Endothelial cell of umbilical vein (primary cell): ENCODE data around the gene CDH23. TPM values are rescaled to one million over a fixed set of nuclear protein-coding genes. Genes with fewer than 3 reads are reported as not detected.

ENCODE experiments used
- BruUV-seq: library from RNA; stranded (reverse); fragments of 400-500 nt; replicated peaks from 2 replicates; lab custom pipeline; 2021; lab: Mats Ljungman, UMichigan
- CTCF ChIA-PET: fragments of 300-600, 350-600 bp; sonication (Branson Sonifier 250); formaldehyde crosslinking; loops from one replicate; lab custom pipeline; 2021; ENCODE audit warnings: antibody characterized with exemption, inconsistent platforms; lab: Charles Lee
- POLR2A ChIA-PET: fragments of 300-600, 350-600 bp; sonication (Branson Sonifier 250); formaldehyde crosslinking; loops from one replicate; lab custom pipeline; 2021; ENCODE audit warnings: antibody characterized with exemption, inconsistent platforms; lab: Charles Lee
- DNase-seq: peaks from one replicate; pipeline ENCODE4 v3.0.0-alpha.2; 2011; ENCODE audit warnings: low read depth, low spot score
- FAIRE-seq: peaks from 2 replicates; lab custom pipeline; 2011; peaks lifted over from hg19 to GRCh38; lab: Jason Lieb, UNC
- H2AFZ ChIP-seq: 2 replicates; pipeline ENCODE4 v1.6.0; 2012; ENCODE audit warnings: low read depth, low read length, control low read depth, inconsistent platforms
- H3K27ac ChIP-seq: 2 replicates; pipeline ENCODE4 v1.5.1; 2011; ENCODE audit warnings: low read depth, mild to moderate bottlenecking, control low read depth, low read length, moderate library complexity; ENCODE audit not compliant: insufficient read depth
- H3K27me3 ChIP-seq, 2 experiments: 2 replicates each; pipeline versions ENCODE4 v1.6.0 to v1.6.1; 2011; ENCODE audit warnings: low read length in 2 of 2, mixed read lengths in 1 of 2; ENCODE audit not compliant: control insufficient read depth in 2 of 2, insufficient read depth in 2 of 2
- H3K36me3 ChIP-seq, 2 experiments: 2 replicates in 1 of 2; 3 replicates in 1 of 2; pipeline ENCODE4 v1.5.1; 2011; ENCODE audit warnings: low read length in 2 of 2, mild to moderate bottlenecking in 1 of 2, moderate library complexity in 1 of 2; ENCODE audit not compliant: control insufficient read depth in 2 of 2, insufficient read depth in 2 of 2; ENCODE audit errors: extremely low read depth in 1 of 2
- H3K4me1 ChIP-seq: 3 replicates; pipeline ENCODE4 v1.5.1; 2011; ENCODE audit warnings: mild to moderate bottlenecking, low read length; ENCODE audit not compliant: control insufficient read depth, insufficient read depth; ENCODE audit errors: extremely low read depth
- H3K4me2 ChIP-seq: 2 replicates; pipeline ENCODE4 v1.6.1; 2011; ENCODE audit warnings: low read length, control low read depth, mixed read lengths; ENCODE audit not compliant: insufficient read depth
- H3K4me3 ChIP-seq, 3 experiments: fragments of 200-600 bp in 1 of 3; sonication (generic), shearing (Covaris generic) in 1 of 3; replicated peaks in 1 of 3; 2 replicates each; pipeline ENCODE4 v1.5.1; 2011 to 2016; ENCODE audit warnings: control low read depth in 3 of 3, low read length in 3 of 3, mild to moderate bottlenecking in 2 of 3, inconsistent platforms in 1 of 3, low read depth in 1 of 3, moderate library complexity in 1 of 3; ENCODE audit not compliant: insufficient read depth in 1 of 3
- H3K79me2 ChIP-seq: 2 replicates; pipeline ENCODE4 v1.6.0; 2012; ENCODE audit warnings: low read length, inconsistent platforms; ENCODE audit not compliant: control insufficient read depth, insufficient read depth
- H3K9ac ChIP-seq: replicated peaks from 2 replicates; pipeline ENCODE3; 2011; ENCODE audit warnings: low read length, control low read depth; ENCODE audit not compliant: insufficient read depth; ENCODE audit errors: extremely low read depth
- H3K9me1 ChIP-seq: replicated peaks from 3 replicates; pipeline ENCODE4 v1.6.0; 2011; ENCODE audit warnings: mild to moderate bottlenecking, low read length; ENCODE audit not compliant: control insufficient read depth, insufficient read depth; ENCODE audit errors: extremely low read depth
- H3K9me3 ChIP-seq: replicated peaks from 2 replicates; pipeline ENCODE4 v1.5.1; 2012; ENCODE audit warnings: low read length, inconsistent platforms; ENCODE audit not compliant: control insufficient read depth, insufficient read depth
- H4K20me1 ChIP-seq: replicated peaks from 2 replicates; pipeline ENCODE3; 2011; ENCODE audit warnings: mild to moderate bottlenecking, low read length; ENCODE audit not compliant: control insufficient read depth, insufficient read depth; ENCODE audit errors: extremely low read depth
- EZH2 ChIP-seq: IDR thresholded peaks from 2 replicates; pipeline ENCODE4 v1.6.1; 2012; ENCODE audit warnings: borderline replicate concordance, low read depth, mild to moderate bottlenecking, moderate library complexity, low read length, inconsistent platforms; ENCODE audit not compliant: severe bottlenecking
- FOS ChIP-seq: IDR thresholded peaks from 2 replicates; pipeline ENCODE4 v1.6.1; 2011; ENCODE audit warnings: mild to moderate bottlenecking, low read length, moderate library complexity, borderline replicate concordance; ENCODE audit not compliant: insufficient read depth
- GATA2 ChIP-seq: IDR thresholded peaks from 2 replicates; pipeline ENCODE4 v1.7.0; 2011; ENCODE audit warnings: low read depth, mild to moderate bottlenecking, moderate library complexity, mixed read lengths, low read length; ENCODE audit not compliant: insufficient read length, insufficient read depth
- JUN ChIP-seq: IDR thresholded peaks from 2 replicates; pipeline ENCODE4 v1.6.1; 2011; ENCODE audit warnings: borderline replicate concordance, low read depth; ENCODE audit not compliant: insufficient read length, insufficient read depth
- MYC ChIP-seq: IDR thresholded peaks from one replicate; pipeline ENCODE4 v1.6.1; 2011; ENCODE audit warnings: mild to moderate bottlenecking, low read depth, low read length
- POLR2A ChIP-seq: IDR thresholded peaks from 2 replicates; pipeline ENCODE4 v1.6.1; 2012; ENCODE audit warnings: low read depth, mild to moderate bottlenecking, control low read depth, low read length
- POLR2AphosphoS5 ChIP-seq: IDR thresholded peaks from 2 replicates; pipeline ENCODE4 v1.6.1; 2012; ENCODE audit warnings: low read depth, mild to moderate bottlenecking, control low read depth, low read length, moderate library complexity; ENCODE audit not compliant: insufficient read depth
- dilution Hi-C: fragments of 300-500 bp; cut with MboI; formaldehyde crosslinking; loops from one replicate; pipeline ENCODE4 v1.15.0; 2019; ENCODE audit warnings: low sequenced_read_pairs; ENCODE audit not compliant: extremely low pct_ligation_motif_present
- intact Hi-C: fragments of 100-400 bp; cut with micrococcal nuclease; formaldehyde crosslinking; loops from one replicate; pipeline ENCODE4 v1.10.0; 2022
- polyA plus RNA-seq, 4 experiments: library from polyadenylated mRNA; depleted of rRNA in 3 of 4; stranded (reverse) in 3 of 4; unstranded in 1 of 4; fragments of >200 nt; gene quantifications; 2 replicates each; pipeline versions ENCODE4 v1.2.1 to v1.2.3, GENCODE V29; 2011 to 2012; ENCODE audit warnings: missing spikeins in 1 of 4
- total RNA-seq: library from RNA; stranded (reverse); gene quantifications from 2 replicates; pipeline ENCODE4 v1.2.3, GENCODE V29; 2021
- TF ChIP-seq, protein P1 (sequence below), 2 donors: IDR thresholded peaks; 1 replicate in 1 of 2; 2 replicates in 1 of 2; pipeline ENCODE4 v1.5.1; 2011; ENCODE audit warnings: low read length in 2 of 2, mild to moderate bottlenecking in 2 of 2, moderate library complexity in 2 of 2, control low read depth in 1 of 2, inconsistent platforms in 1 of 2, low read depth in 1 of 2; ENCODE audit not compliant: insufficient read depth in 1 of 2; ENCODE audit errors: extremely low read depth in 1 of 2
- TF ChIP-seq, protein P2 (sequence below): IDR thresholded peaks from 2 replicates; pipeline ENCODE4 v1.6.1; 2011; ENCODE audit not compliant: insufficient read depth, insufficient read length

The CDH23 gene
- total and polyA plus RNA-seq, 2 donors (not counting 3 experiments of a cell fraction or from before 2014, with no cell fraction given): not detected

DNA sequence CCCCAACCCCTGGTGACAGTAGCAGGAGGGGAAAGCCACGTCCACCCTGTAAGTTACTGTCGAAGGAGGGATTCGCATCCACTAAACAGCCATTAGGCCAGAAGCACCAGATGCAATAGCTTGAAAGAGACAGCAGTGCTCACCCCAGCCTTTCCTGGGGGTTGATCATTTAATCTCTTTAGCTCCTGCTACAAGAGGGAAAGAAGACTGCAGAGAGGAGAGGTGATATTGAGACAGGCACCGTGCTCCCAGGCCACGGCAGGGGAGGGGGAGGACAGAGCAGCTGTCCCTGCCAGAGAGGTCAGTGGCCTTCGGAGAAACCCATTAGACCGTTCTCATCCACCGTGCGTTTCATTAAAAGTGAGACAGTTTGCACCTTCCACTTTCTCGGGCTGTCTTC lies 148.3 kb downstream of the CDH23 start:
- Histone ChIP-seq H3K27me3 (peaks cover 0 to 9% of the 10 kb centered on the region in 2 experiments), H3K27ac (no peak overlapping the region), H3K4me3 (no peak overlapping the region), H4K20me1 (no peaks in the 10 kb centered on the region), H3K9me3 (no peaks in the 10 kb centered on the region), H2AFZ (no peak overlapping the region), H3K4me2 (no peak overlapping the region), H3K9me1 (no peaks in the 10 kb centered on the region), H3K4me1 (no peaks in the 10 kb centered on the region), H3K36me3 (no peaks in the 10 kb centered on the region), H3K9ac (no peak overlapping the region), H3K79me2 (no peaks in the 10 kb centered on the region)
- CTCF ChIA-PET: interaction anchor here (2.4 kb wide), 1 partner anchor 25 kb away, joined by 9 read pairs; no protein-coding TSS in a partner anchor
- POLR2A ChIA-PET: no interaction called here
- TF ChIP-seq GATA2 (no peak), MYC (no peak), EZH2 (no peak), FOS (no peak), JUN (no peak), POLR2A (no peak), POLR2AphosphoS5 (no peak)
- TF ChIP-seq, protein P1, sequence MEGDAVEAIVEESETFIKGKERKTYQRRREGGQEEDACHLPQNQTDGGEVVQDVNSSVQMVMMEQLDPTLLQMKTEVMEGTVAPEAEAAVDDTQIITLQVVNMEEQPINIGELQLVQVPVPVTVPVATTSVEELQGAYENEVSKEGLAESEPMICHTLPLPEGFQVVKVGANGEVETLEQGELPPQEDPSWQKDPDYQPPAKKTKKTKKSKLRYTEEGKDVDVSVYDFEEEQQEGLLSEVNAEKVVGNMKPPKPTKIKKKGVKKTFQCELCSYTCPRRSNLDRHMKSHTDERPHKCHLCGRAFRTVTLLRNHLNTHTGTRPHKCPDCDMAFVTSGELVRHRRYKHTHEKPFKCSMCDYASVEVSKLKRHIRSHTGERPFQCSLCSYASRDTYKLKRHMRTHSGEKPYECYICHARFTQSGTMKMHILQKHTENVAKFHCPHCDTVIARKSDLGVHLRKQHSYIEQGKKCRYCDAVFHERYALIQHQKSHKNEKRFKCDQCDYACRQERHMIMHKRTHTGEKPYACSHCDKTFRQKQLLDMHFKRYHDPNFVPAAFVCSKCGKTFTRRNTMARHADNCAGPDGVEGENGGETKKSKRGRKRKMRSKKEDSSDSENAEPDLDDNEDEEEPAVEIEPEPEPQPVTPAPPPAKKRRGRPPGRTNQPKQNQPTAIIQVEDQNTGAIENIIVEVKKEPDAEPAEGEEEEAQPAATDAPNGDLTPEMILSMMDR (IDR thresholded peaks at IDR 0.05; ENCODE audit: extremely low read depth in 1 of 2, insufficient read depth in 1 of 2, low read depth in 1 of 2, low read length in 2 of 2): no peak
- TF ChIP-seq, protein P2, sequence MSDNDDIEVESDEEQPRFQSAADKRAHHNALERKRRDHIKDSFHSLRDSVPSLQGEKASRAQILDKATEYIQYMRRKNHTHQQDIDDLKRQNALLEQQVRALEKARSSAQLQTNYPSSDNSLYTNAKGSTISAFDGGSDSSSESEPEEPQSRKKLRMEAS: no peak
- no peak for FAIRE-seq
- dilution Hi-C loops (no loop called here), intact Hi-C loops (no loop called here)
- BruUV-seq: no TSS peak
- DNase-seq: no peak
